Nephron progenitor cell (in vitro differentiated cells): ENCODE measurements around the gene BSN.

Experiments used
- DNase-seq: peaks from one replicate; pipeline ENCODE4 v3.0.0; 2021
- H3K27ac Mint-ChIP-seq: 2 replicates; pipeline ENCODE4 v1.8.0; 2021; ENCODE audit warnings: mild to moderate bottlenecking, moderate library complexity, mixed read lengths
- H3K27me3 Mint-ChIP-seq: 2 replicates; pipeline ENCODE4 v1.8.0; 2021; ENCODE audit warnings: mild to moderate bottlenecking, low read depth, mixed read lengths; ENCODE audit not compliant: poor library complexity
- H3K36me3 Mint-ChIP-seq: 2 replicates; pipeline ENCODE4 v1.8.0; 2021; ENCODE audit warnings: low read depth, mixed read lengths
- H3K4me1 Mint-ChIP-seq: 2 replicates; pipeline ENCODE4 v1.8.0; 2021; ENCODE audit warnings: mixed read lengths
- H3K4me3 Mint-ChIP-seq: 2 replicates; pipeline ENCODE4 v1.8.0; 2021; ENCODE audit warnings: mild to moderate bottlenecking, moderate library complexity, mixed read lengths
- H3K9me3 Mint-ChIP-seq: 2 replicates; pipeline ENCODE4 v1.8.0; 2021; ENCODE audit warnings: mild to moderate bottlenecking, moderate library complexity, mixed read lengths
- CTCF ChIP-seq: fragments of 200-600 bp; sonication (generic); IDR thresholded peaks from 2 replicates; pipeline ENCODE4 v1.5.0; 2021; ENCODE audit warnings: antibody characterized with exemption

BSN gene

GRCh38 chr3:49609815-49610214, 55.5 kb downstream of the BSN start:
- no peak overlapping the region for H3K4me3 Mint-ChIP-seq
- H3K27ac Mint-ChIP-seq, result no peak overlapping the region
- H3K9me3 Mint-ChIP-seq, result peaks cover 11% of the 10 kb centered on the region
- peaks cover 8% of the 10 kb centered on the region for H3K27me3 Mint-ChIP-seq
- no peaks in the 10 kb centered on the region for H3K4me1 Mint-ChIP-seq
- TF ChIP-seq CTCF, result no peak
- DNase-seq, result no peak
- H3K36me3 Mint-ChIP-seq, result no peaks in the 10 kb centered on the region

- no peak for TF ChIP-seq CTCF
- Mint-ChIP-seq H3K27me3 (peaks cover 7% of the 10 kb centered on the region), H3K4me1 (peaks cover 3% of the 10 kb centered on the region), H3K4me3 (no peak overlapping the region), H3K27ac (no peak overlapping the region), H3K9me3 (peaks cover 11% of the 10 kb centered on the region), H3K36me3 (no peaks in the 10 kb centered on the region)
- no peak for DNase-seq
Observed at GRCh38 chr3:49610666-49611280, 56.5 kb downstream of the BSN start.

DNA sequence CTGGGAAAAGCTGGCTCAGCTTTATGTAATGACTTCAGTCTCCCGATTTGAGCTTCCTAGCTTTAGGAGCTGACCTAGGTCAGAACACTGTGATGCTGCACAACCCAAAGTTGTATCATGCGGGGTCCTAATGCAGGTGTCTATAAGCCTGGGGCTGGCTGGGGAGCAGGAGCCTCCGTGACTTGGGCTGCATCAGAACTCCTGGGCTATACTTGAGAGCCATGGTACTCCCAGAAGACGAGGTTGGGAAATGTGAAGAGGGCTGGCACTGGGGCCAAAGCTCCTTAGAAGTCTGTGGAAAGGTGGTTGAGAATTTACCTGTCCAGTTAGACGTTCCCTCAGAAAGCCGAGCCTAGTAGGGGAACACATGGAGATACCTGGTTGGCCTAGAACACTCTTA, 57.0 kb downstream of the BSN start:
- Mint-ChIP-seq H3K4me3 (no peak overlapping the region), H3K9me3 (peaks cover 11% of the 10 kb centered on the region), H3K4me1 (peaks cover 9% of the 10 kb centered on the region), H3K27ac (no peak overlapping the region), H3K36me3 (no peaks in the 10 kb centered on the region), H3K27me3 (peaks cover 7% of the 10 kb centered on the region)
- no peak for TF ChIP-seq CTCF
- DNase-seq, result no peak

DNA sequence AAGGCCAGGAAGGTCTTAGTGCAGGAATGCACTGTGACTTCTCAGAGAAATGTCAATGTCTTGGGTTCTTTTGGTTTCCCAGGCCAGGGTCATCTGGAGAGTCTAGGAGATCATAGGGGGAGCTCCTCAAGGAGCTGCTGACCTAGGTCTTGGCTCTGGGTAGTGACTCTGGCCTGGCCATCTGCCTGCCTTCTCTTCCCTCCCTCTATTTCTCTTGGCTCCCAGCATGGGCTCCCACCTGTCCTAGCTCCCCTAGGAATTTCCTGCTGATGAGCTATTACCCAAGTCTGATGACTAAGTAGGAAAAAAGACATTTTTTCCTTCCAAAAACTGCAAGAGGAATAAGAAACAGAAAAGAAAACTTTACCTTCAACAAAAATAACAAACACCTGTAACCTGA, 57.4 kb downstream of the BSN start:
- no peak for DNase-seq
- Mint-ChIP-seq H3K27me3 (peaks cover 7% of the 10 kb centered on the region), H3K4me1 (peaks cover 13% of the 10 kb centered on the region), H3K9me3 (peaks cover 11% of the 10 kb centered on the region), H3K36me3 (no peaks in the 10 kb centered on the region), H3K27ac (no peak overlapping the region), H3K4me3 (no peak overlapping the region)
- TF ChIP-seq CTCF, result no peak

DNA sequence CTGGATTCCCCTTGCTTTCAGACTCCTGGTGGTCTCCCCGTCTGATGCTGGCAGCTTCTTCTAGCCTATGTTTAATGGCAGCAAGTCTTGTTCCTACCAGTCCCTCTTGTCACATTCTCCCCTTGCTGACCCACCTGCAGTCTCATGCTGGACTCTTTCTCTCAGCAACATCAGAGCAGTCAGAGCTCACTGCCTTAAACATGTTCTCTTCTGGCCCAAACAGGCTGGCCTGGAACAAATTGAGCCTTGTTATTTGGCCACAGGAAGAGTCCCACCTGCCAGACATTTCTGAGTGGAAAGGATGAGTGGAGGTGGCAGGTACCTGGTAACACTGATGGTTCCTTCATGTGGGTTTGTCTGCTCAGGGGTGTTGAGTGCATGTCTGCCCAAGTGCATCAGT, 60.7 kb downstream of the BSN start:
- Mint-ChIP-seq H3K4me1 (peaks cover 29% of the 10 kb centered on the region), H3K27me3 (peaks cover 13% of the 10 kb centered on the region), H3K27ac (no peak overlapping the region), H3K9me3 (peaks cover 11% of the 10 kb centered on the region), H3K4me3 (no peak overlapping the region), H3K36me3 (no peaks in the 10 kb centered on the region)
- TF ChIP-seq CTCF, result no peak
- DNase-seq, result no peak

- DNase-seq, result no peak
- Mint-ChIP-seq H3K9me3 (peaks cover 11% of the 10 kb centered on the region), H3K36me3 (no peaks in the 10 kb centered on the region), H3K27ac (no peak overlapping the region), H3K4me1 (peaks cover 35% of the 10 kb centered on the region), H3K27me3 (peaks cover 13% of the 10 kb centered on the region), H3K4me3 (no peak overlapping the region)
- no peak for TF ChIP-seq CTCF
Observed at GRCh38 chr3:49616061-49616460, 61.8 kb downstream of the BSN start.
